H1 (cell line): ENCODE results near the gene LPP. TPM values are rescaled to one million over a fixed set of nuclear protein-coding genes. Genes with fewer than 3 reads are reported as not detected.

Source experiments
- ASH2L ChIP-seq: fragments of 200-600, 300-600 bp; sonication (generic); IDR thresholded peaks from one replicate; pipeline ENCODE4 v1.7.1; 2017; ENCODE audit warnings: low read length
- CBX5 ChIP-seq: fragments of 300-800, 300-1000 bp; sonication (generic); IDR thresholded peaks from 2 replicates; pipeline ENCODE4 v1.7.1; 2016; ENCODE audit warnings: antibody characterized with exemption, low read length, low read depth
- CHD1 ChIP-seq: IDR thresholded peaks from 2 replicates; pipeline ENCODE4 v1.6.1; 2012; ENCODE audit warnings: low read depth, low read length, improper control_type of control experiment
- CHD7 ChIP-seq: fragments of 300-600 bp; sonication (generic); IDR thresholded peaks from 2 replicates; pipeline ENCODE4 v1.7.1; 2012; ENCODE audit warnings: low read length, moderate library complexity, mild to moderate bottlenecking, inconsistent platforms; ENCODE audit not compliant: insufficient replicate concordance
- CREB1 ChIP-seq: IDR thresholded peaks from 2 replicates; pipeline ENCODE4 v1.6.1; 2012; ENCODE audit warnings: inconsistent platforms
- KDM4A ChIP-seq: IDR thresholded peaks from one replicate; pipeline ENCODE4 v1.7.1; 2012; ENCODE audit warnings: low read depth, mild to moderate bottlenecking, moderate library complexity, low read length, inconsistent platforms; ENCODE audit not compliant: severe bottlenecking
- MAX ChIP-seq: IDR thresholded peaks from 2 replicates; pipeline ENCODE4 v1.6.1; 2012; ENCODE audit warnings: inconsistent platforms
- NANOG ChIP-seq: IDR thresholded peaks from 2 replicates; pipeline ENCODE4 v1.6.1; 2011; ENCODE audit warnings: low read length, low read depth, mild to moderate bottlenecking, inconsistent platforms; ENCODE audit not compliant: insufficient read depth, poor library complexity, severe bottlenecking
- SUZ12 ChIP-seq: fragments of 200-600 bp; sonication (generic); IDR thresholded peaks from 2 replicates; pipeline ENCODE4 v1.6.1; 2012; ENCODE audit warnings: mild to moderate bottlenecking, inconsistent platforms, low read length, moderate library complexity, mixed read lengths
- USF2 ChIP-seq: IDR thresholded peaks from 2 replicates; pipeline ENCODE4 v1.6.1; 2011; ENCODE audit warnings: low read length, improper control_type of control experiment
- ZNF274 ChIP-seq: IDR thresholded peaks from 2 replicates; pipeline ENCODE4 v1.7.0; 2012; ENCODE audit warnings: low read length, borderline replicate concordance; ENCODE audit errors: extremely low read depth
- polyA plus RNA-seq, 7 experiments: library from polyadenylated mRNA; depleted of rRNA in 3 of 7; stranded (reverse) in 5 of 7; unstranded in 2 of 7; fragments of >200 nt in 5 of 7; fragments of 200-250 nt in 2 of 7; gene quantifications; 1 replicate in 5 of 7; 2 replicates in 1 of 7; 4 replicates in 1 of 7; pipeline versions ENCODE4 v1.2.1 to v1.2.3, GENCODE V29; 2011 to 2013; ENCODE audit warnings: missing spikeins in 2 of 7, mixed read lengths in 2 of 7
- total RNA-seq: library from RNA; stranded (reverse); fragmentation: NEBNext Ultra II Directional; extraction: Animal tissue kit (Norgen Biotek cat#: 25700); gene quantifications from 2 replicates; pipeline ENCODE4 v1.2.1, GENCODE V29; 2021

Gene LPP
- total and polyA plus RNA-seq, 2 of the 8 experiments (the other 6 are each of a cell fraction or from before 2014, with no cell fraction given), result 10.0 to 53.3 TPM

GRCh38 chr3:188534633-188535032, 380.7 kb downstream of the LPP start (continued):
- no peak for TF ChIP-seq CHD7
- TF ChIP-seq CHD1, result no peak
- no peak for TF ChIP-seq KDM4A
- TF ChIP-seq USF2, result no peak
- no peak for TF ChIP-seq CBX5
- TF ChIP-seq ASH2L, result no peak
- TF ChIP-seq MAX, result no peak
- TF ChIP-seq SUZ12, result no peak
- TF ChIP-seq ZNF274, result no peak
- TF ChIP-seq CREB1, result no peak
- TF ChIP-seq NANOG, result no peak
